ENCODE measurements around the gene OR5AU1. TPM values are rescaled to one million over a fixed set of nuclear protein-coding genes. Genes with fewer than 3 reads are reported as not detected.
A peak's percentile ranks its signal among the peaks of the same experiment; 100 is the strongest.

OR5AU1 gene
- total and polyA plus RNA-seq, 2 of the 13 experiments (the other 11 are each of a cell fraction or from before 2014, with no cell fraction given) = not detected

DNA sequence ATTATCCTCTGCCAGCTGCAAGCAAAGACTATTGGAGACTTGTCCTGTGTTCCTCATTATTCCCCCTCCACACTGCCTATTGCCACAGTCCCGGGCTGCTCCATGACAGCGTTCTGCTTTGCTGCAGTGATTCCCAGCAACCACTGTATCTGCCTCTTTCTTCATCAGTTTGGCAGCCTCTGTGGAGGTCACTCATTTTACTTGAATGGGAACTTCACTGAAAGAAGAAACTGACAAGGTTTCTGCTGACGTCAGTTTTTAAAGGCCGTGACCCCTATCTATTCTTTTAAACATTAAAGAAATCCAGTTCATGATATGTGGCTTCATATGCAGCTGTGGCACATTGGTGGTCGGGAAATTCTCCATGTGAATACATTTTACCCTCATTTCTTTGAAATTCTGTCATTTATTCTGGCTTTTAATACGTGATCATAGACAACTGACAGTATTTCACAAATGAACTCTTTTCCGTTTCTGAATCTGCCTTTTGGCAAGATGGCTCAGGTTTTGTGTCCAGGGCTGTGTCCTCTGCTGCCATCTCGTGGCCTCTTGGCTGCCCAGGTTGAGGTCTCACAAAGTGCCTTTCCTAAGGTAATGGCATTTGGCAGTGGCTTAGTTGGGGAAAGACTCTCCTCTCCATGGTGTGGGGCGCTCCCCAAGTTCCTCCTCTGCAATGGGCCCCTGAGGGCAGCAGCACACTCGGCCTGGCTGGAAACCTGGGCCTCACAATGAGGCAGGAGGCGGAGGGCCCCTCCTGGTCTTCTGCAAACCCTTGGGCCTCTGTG is 49.2 kb downstream of the OR5AU1 start (continued):
- TF ChIP-seq, protein P1, sequence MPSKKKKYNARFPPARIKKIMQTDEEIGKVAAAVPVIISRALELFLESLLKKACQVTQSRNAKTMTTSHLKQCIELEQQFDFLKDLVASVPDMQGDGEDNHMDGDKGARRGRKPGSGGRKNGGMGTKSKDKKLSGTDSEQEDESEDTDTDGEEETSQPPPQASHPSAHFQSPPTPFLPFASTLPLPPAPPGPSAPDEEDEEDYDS (CRISPR knock-in tag; IDR thresholded peaks at IDR 0.05) = peak; percentile 59; the same call in 1 of the 2 replicates
- TF ChIP-seq, protein P2, sequence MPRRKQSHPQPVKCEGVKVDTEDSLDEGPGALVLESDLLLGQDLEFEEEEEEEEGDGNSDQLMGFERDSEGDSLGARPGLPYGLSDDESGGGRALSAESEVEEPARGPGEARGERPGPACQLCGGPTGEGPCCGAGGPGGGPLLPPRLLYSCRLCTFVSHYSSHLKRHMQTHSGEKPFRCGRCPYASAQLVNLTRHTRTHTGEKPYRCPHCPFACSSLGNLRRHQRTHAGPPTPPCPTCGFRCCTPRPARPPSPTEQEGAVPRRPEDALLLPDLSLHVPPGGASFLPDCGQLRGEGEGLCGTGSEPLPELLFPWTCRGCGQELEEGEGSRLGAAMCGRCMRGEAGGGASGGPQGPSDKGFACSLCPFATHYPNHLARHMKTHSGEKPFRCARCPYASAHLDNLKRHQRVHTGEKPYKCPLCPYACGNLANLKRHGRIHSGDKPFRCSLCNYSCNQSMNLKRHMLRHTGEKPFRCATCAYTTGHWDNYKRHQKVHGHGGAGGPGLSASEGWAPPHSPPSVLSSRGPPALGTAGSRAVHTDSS (CRISPR knock-in tag; conservative IDR thresholded peaks at IDR 0.05) = no peak
- TF ChIP-seq PPARG (CRISPR knock-in tag; conservative IDR thresholded peaks at IDR 0.05) (0 out of 2 replicates have a peak, but pooled peaks have one; percentile 50), ZNF335 (CRISPR knock-in tag; IDR thresholded peaks at IDR 0.05) (peak; percentile 63; the same call in 1 of the 2 replicates), NONO (IDR thresholded peaks at IDR 0.05) (no peak), NONO (CRISPR knock-in tag; conservative IDR thresholded peaks at IDR 0.05) (peak; percentile 83; the same call in 1 of the 2 replicates), NR2C2 (CRISPR knock-in tag; IDR thresholded peaks at IDR 0.05; ENCODE audit: borderline replicate concordance) (peak; percentile 77), ZKSCAN1 (IDR thresholded peaks at IDR 0.05; ENCODE audit: low read length) (no peak), KDM3A (CRISPR knock-in tag; IDR thresholded peaks at IDR 0.05; ENCODE audit: low read depth) (peak; percentile 80), ZKSCAN5 (CRISPR knock-in tag; IDR thresholded peaks at IDR 0.05) (no peak), ZNF264 (CRISPR knock-in tag; IDR thresholded peaks at IDR 0.05) (peak; percentile 69; the same call in 1 of the 2 replicates), FOSL2 (CRISPR knock-in tag; IDR thresholded peaks at IDR 0.05) (peak; percentile 49; the same call in 1 of the 2 replicates), SOX6 (IDR thresholded peaks at IDR 0.05) (no peak), SOX6 (CRISPR knock-in tag; IDR thresholded peaks at IDR 0.05) (peak; percentile 56), ATM (IDR thresholded peaks at IDR 0.05; ENCODE audit: borderline replicate concordance) (no peak), THAP11 (CRISPR knock-in tag; IDR thresholded peaks at IDR 0.05) (peak; percentile 80), REPIN1 (CRISPR knock-in tag; IDR thresholded peaks at IDR 0.05; ENCODE audit: borderline replicate concordance, low read depth) (peak; percentile 82; the same call in 1 of the 2 replicates)
- TF ChIP-seq, protein P3, sequence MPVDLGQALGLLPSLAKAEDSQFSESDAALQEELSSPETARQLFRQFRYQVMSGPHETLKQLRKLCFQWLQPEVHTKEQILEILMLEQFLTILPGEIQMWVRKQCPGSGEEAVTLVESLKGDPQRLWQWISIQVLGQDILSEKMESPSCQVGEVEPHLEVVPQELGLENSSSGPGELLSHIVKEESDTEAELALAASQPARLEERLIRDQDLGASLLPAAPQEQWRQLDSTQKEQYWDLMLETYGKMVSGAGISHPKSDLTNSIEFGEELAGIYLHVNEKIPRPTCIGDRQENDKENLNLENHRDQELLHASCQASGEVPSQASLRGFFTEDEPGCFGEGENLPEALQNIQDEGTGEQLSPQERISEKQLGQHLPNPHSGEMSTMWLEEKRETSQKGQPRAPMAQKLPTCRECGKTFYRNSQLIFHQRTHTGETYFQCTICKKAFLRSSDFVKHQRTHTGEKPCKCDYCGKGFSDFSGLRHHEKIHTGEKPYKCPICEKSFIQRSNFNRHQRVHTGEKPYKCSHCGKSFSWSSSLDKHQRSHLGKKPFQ (CRISPR knock-in tag; IDR thresholded peaks at IDR 0.05; ENCODE audit: insufficient replicate concordance) = no peak
- TF ChIP-seq, protein P4, sequence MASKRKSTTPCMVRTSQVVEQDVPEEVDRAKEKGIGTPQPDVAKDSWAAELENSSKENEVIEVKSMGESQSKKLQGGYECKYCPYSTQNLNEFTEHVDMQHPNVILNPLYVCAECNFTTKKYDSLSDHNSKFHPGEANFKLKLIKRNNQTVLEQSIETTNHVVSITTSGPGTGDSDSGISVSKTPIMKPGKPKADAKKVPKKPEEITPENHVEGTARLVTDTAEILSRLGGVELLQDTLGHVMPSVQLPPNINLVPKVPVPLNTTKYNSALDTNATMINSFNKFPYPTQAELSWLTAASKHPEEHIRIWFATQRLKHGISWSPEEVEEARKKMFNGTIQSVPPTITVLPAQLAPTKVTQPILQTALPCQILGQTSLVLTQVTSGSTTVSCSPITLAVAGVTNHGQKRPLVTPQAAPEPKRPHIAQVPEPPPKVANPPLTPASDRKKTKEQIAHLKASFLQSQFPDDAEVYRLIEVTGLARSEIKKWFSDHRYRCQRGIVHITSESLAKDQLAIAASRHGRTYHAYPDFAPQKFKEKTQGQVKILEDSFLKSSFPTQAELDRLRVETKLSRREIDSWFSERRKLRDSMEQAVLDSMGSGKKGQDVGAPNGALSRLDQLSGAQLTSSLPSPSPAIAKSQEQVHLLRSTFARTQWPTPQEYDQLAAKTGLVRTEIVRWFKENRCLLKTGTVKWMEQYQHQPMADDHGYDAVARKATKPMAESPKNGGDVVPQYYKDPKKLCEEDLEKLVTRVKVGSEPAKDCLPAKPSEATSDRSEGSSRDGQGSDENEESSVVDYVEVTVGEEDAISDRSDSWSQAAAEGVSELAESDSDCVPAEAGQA (IDR thresholded peaks at IDR 0.05; ENCODE audit: low read depth) = no peak
- TF ChIP-seq, protein P4 (CRISPR knock-in tag; IDR thresholded peaks at IDR 0.05; ENCODE audit: borderline replicate concordance) = no peak
